Left lung (tissue), 10 donors: ENCODE data around the gene TIGD2. TPM values are rescaled to one million over a fixed set of nuclear protein-coding genes. Genes with fewer than 3 reads are reported as not detected.

ENCODE experiments used
- ATAC-seq: fragments of 200-7000 bp; cut with Tn5 transposase; one replicate; pipeline ENCODE4 v1.9.1; 2020; ENCODE audit warnings: moderate library complexity
- DNase-seq, 4 donors: peaks; one replicate each; pipeline ENCODE4 v3.0.0-alpha.2; 2013 to 2020
- H3K27ac ChIP-seq, 2 donors: fragments of 200-600 bp; sonication (generic) in 1 of 2; one replicate each; pipeline versions ENCODE4 v1.5.0 to v1.8.0; 2020 to 2021
- H3K27me3 ChIP-seq, 2 donors: fragments of 200-600 bp; sonication (generic) in 1 of 2; one replicate each; pipeline versions ENCODE4 v1.5.0 to v1.8.0; 2020 to 2021
- H3K36me3 ChIP-seq, 2 donors: fragments of 200-600 bp; sonication (generic) in 1 of 2; one replicate each; pipeline versions ENCODE4 v1.5.0 to v1.8.0; 2020 to 2021
- H3K4me1 ChIP-seq, 2 donors: fragments of 200-600 bp; one replicate each; pipeline ENCODE4 v1.8.0; 2021
- H3K4me3 ChIP-seq, 2 donors: fragments of 200-600 bp; sonication (generic) in 1 of 2; one replicate each; pipeline versions ENCODE4 v1.5.0 to v1.8.0; 2020 to 2021; ENCODE audit warnings: mild to moderate bottlenecking in 1 of 2
- H3K9me3 ChIP-seq, 2 donors: fragments of 200-600 bp; sonication (generic) in 1 of 2; one replicate each; pipeline versions ENCODE4 v1.5.0 to v1.8.0; 2020 to 2021
- intact Hi-C, 2 donors: fragments of 100-400 bp; cut with DNase I; formaldehyde crosslinking; loops; one replicate each; pipeline versions ENCODE4 v1.11.2 to v1.14.2; 2022
- polyA plus RNA-seq, 6 donors: library from polyadenylated mRNA; unstranded; fragments of 120-200 nt; gene quantifications; one replicate each; pipeline ENCODE4 v1.2.1, GENCODE V29; 2013; ENCODE audit not compliant: insufficient read length in 6 of 6
- total RNA-seq, 2 donors: library from RNA; stranded (reverse); fragmentation: NEBNext Ultra II Directional; extraction: Animal tissue kit (Norgen Biotek cat#: 25700); gene quantifications; one replicate each; pipeline ENCODE4 v1.2.1, GENCODE V29; 2021
- TF ChIP-seq, protein P1 (sequence below), 2 donors: fragments of 200-600 bp; sonication (generic) in 1 of 2; IDR thresholded peaks; one replicate each; pipeline versions ENCODE4 v1.5.0 to v1.8.0; 2021; ENCODE audit warnings: antibody characterized with exemption in 2 of 2
- donor health status: DM: no; HTN: yes; CAD: no.
- donor health status: DM: no; HTN: no; CAD: no.

The TIGD2 gene
- total and polyA plus RNA-seq, 8 donors, result 5.4 to 11.4 (median 9.6) TPM

DNA sequence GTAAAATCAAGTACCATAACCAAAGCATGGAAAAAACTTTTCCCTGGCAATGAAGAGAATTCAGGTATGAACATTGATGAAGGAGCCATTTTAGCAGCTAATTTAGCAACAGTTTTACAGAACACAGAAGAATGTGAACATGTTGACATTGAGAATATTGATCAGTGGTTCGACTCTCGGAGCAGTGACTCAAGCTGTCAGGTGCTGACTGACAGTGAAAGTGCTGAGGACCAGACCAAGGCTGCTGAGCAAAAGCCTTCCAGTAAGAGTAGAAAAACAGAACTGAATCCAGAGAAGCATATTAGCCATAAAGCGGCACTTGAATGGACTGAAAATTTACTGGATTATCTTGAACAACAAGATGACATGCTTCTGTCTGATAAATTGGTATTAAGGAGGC, 2.8 kb downstream of the TIGD2 start:
- TF ChIP-seq, protein P1, sequence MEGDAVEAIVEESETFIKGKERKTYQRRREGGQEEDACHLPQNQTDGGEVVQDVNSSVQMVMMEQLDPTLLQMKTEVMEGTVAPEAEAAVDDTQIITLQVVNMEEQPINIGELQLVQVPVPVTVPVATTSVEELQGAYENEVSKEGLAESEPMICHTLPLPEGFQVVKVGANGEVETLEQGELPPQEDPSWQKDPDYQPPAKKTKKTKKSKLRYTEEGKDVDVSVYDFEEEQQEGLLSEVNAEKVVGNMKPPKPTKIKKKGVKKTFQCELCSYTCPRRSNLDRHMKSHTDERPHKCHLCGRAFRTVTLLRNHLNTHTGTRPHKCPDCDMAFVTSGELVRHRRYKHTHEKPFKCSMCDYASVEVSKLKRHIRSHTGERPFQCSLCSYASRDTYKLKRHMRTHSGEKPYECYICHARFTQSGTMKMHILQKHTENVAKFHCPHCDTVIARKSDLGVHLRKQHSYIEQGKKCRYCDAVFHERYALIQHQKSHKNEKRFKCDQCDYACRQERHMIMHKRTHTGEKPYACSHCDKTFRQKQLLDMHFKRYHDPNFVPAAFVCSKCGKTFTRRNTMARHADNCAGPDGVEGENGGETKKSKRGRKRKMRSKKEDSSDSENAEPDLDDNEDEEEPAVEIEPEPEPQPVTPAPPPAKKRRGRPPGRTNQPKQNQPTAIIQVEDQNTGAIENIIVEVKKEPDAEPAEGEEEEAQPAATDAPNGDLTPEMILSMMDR (IDR thresholded peaks at IDR 0.05), result no peak
- Histone ChIP-seq H3K36me3 (no peaks in the 10 kb centered on the region), H3K9me3 (no peaks in the 10 kb centered on the region), H3K4me1 (peaks cover 5 to 19% of the 10 kb centered on the region in 2 donors), H3K27me3 (peaks cover 0 to 17% of the 10 kb centered on the region in 2 donors), H3K27ac (no peak overlapping the region), H3K4me3 (no peak overlapping the region)
- intact Hi-C loops, result no loop called here
- ATAC-seq (no peak), DNase-seq (no peak)

DNA sequence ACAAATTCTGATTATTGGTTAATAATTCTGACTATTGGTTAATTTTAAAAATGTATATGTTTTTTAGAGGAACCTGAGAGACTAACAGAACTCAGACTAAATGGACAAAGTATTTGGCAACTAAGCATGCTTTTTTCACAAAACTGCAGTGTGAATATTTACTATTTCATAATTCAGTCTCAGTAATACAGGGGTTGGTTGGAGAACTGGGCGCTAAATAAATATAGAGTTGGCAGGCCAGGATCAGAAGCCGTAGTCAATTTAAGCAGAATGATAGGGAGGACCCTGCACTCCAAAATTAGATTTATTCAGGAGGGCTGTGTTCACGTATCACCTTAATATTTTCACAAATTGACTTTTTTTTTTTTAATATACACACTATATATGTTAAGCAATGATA, 5.8 kb downstream of the TIGD2 start:
- intact Hi-C loops, result no loop called here
- ATAC-seq (no peak), DNase-seq (no peak)
- no peak overlapping the region for H3K4me3 ChIP-seq
- peaks cover 0 to 6% of the 10 kb centered on the region in 2 donors for H3K4me1 ChIP-seq
- no peaks in the 10 kb centered on the region for H3K36me3 ChIP-seq
- TF ChIP-seq, protein P1 (IDR thresholded peaks at IDR 0.05), result no peak
- no peaks in the 10 kb centered on the region for H3K9me3 ChIP-seq
- no peak overlapping the region for H3K27ac ChIP-seq
- no peaks in the 10 kb centered on the region for H3K27me3 ChIP-seq

DNA sequence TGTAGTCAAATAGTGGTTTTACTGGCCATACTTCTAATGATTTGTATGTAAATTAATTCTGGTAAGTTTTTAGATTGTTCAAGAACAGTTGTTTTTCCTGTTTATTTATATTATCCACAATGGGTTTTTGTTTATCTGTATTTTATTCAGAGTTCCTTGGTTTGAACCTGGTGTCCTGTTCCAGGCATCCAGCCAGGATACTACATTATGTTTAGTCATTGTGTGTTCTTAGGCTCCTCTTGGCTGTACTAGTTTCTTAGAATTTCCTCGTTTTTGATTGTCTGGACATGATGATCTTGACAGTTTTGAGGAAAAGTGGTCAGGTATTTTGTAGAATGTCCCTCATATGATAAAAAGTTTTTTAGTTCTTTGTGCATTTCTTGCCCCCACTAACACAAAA, 7.8 kb downstream of the TIGD2 start:
- TF ChIP-seq, protein P1 (IDR thresholded peaks at IDR 0.05), result no peak
- ATAC-seq, result no peak
- DNase-seq, result no peak
- Histone ChIP-seq H3K4me1 (no peaks in the 10 kb centered on the region), H3K27ac (no peak overlapping the region), H3K4me3 (no peak overlapping the region), H3K36me3 (no peaks in the 10 kb centered on the region), H3K9me3 (no peaks in the 10 kb centered on the region), H3K27me3 (no peaks in the 10 kb centered on the region)
- intact Hi-C loops, result no loop called here

DNA sequence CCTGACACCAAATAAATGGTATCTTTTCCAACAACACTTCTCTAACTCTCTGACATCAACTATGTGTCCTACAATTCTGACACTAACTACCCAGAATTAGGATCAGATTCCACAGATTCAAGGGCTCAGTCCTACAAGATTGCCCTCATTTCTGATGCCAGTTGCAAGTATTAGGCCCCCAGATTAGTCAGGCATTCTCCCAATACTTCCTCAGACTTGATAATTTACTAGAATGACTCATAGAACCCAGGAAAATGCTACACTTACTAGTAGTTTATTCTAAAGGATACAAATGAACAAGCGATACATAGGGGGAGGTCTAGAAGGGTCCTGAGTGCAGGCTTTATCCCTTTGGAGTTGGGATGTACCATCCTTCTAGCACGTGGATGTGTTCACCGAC, 8.5 kb downstream of the TIGD2 start:
- H3K4me1 ChIP-seq, result no peaks in the 10 kb centered on the region
- H3K27me3 ChIP-seq, result no peaks in the 10 kb centered on the region
- H3K27ac ChIP-seq, result no peak overlapping the region
- DNase-seq, result no peak
- intact Hi-C loops, result no loop called here
- ATAC-seq, result no peak
- no peaks in the 10 kb centered on the region for H3K36me3 ChIP-seq
- TF ChIP-seq, protein P1 (IDR thresholded peaks at IDR 0.05), result no peak
- no peak overlapping the region for H3K4me3 ChIP-seq
- H3K9me3 ChIP-seq, result no peaks in the 10 kb centered on the region

DNA sequence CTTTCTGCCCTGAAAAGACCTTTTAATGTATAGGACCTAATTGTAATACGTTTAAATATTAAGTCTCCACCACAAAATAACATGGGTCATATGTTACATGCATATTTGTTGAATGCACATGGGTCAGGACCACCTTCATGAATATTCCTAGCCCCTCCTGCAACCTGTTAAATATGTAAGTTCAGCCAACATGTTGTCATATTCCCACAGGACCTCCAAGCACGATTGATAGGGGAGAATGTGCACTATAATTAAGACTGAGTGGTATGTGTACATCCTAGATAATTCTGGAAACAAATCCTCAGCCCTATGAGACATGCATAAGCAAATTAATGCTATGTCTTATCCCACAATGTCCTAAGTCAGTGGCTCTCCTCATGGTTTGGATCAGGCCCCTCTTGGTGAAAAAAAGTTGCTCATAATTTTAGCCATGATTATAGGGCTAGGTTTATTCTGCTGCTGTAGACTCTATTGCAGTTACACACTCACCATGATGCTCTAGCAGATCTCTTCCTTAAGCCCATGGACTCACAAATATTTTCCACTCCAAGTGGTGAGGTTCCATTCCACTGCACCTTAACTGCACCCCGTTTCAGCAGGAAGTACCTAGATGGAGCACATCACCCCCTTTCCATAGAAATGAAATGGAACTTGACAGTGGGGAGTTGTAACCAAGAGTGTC, 10.2 kb downstream of the TIGD2 start:
- Histone ChIP-seq H3K9me3 (no peaks in the 10 kb centered on the region), H3K4me3 (no peak overlapping the region), H3K27me3 (no peaks in the 10 kb centered on the region), H3K4me1 (no peaks in the 10 kb centered on the region), H3K27ac (no peak overlapping the region), H3K36me3 (no peaks in the 10 kb centered on the region)
- intact Hi-C loops, result no loop called here
- ATAC-seq (no peak), DNase-seq (no peak)
- TF ChIP-seq, protein P1 (IDR thresholded peaks at IDR 0.05), result no peak
